NB4 (cell line): ENCODE results near the gene CAT.

ENCODE experiments used
- CTCF ChIP-seq: IDR thresholded peaks from one replicate; pipeline ENCODE4 v1.5.1; 2012; ENCODE audit warnings: low read depth, low read length
- MAX ChIP-seq: IDR thresholded peaks from 2 replicates; pipeline ENCODE4 v1.6.1; 2011; ENCODE audit warnings: low read depth, low read length
- POLR2A ChIP-seq: IDR thresholded peaks from 2 replicates; pipeline ENCODE4 v1.6.1; 2011; ENCODE audit warnings: mild to moderate bottlenecking; ENCODE audit not compliant: insufficient read length; ENCODE audit errors: extremely low read depth

GRCh38 chr11:34419158-34419557 is 19.6 kb upstream of the CAT start:
- TF ChIP-seq CTCF: no peak
- no peak for TF ChIP-seq POLR2A
- TF ChIP-seq MAX: no peak
